HG02885 (cell line): ENCODE data around the gene SCAF4.
"Not testable (repeated sequence)": the region's sequence is repeated elsewhere in the genome, so short reads cannot be mapped to it uniquely, and the experiment has no call there.

Experiments used
- ATAC-seq: cut with Tn5 transposase; IDR thresholded peaks from one replicate; pipeline ENCODE4 v1.9.1; 2021; ENCODE audit warnings: mild to moderate bottlenecking; ENCODE audit not compliant: unreplicated experiment, poor library complexity

Gene SCAF4

GRCh38 chr21:31737586-31738397, 5.9 kb upstream of the SCAF4 start:
- not testable (repeated sequence) for ATAC-seq

- no peak for ATAC-seq
These were observed 3.6 kb upstream of the SCAF4 start for GRCh38 chr21:31735511-31735992.

GRCh38 chr21:31733551-31734149, 1.7 kb upstream of the SCAF4 start:
- no peak for ATAC-seq

- no peak for ATAC-seq
These were observed 956 bp upstream of the SCAF4 start for GRCh38 chr21:31732597-31733550.

GRCh38 chr21:31731056-31731856, 662 bp downstream of the SCAF4 start:
- peak; percentile 19 for ATAC-seq

GRCh38 chr21:31730712-31731055, 1.2 kb downstream of the SCAF4 start:
- ATAC-seq = no peak

- no peak for ATAC-seq
These were observed 2.1 kb downstream of the SCAF4 start for GRCh38 chr21:31729622-31730343.

- ATAC-seq = no peak
These were observed 3.0 kb downstream of the SCAF4 start for GRCh38 chr21:31728952-31729351.

GRCh38 chr21:31728191-31728590, 3.7 kb downstream of the SCAF4 start:
- no peak for ATAC-seq

- no peak for ATAC-seq
These were observed 4.7 kb downstream of the SCAF4 start for GRCh38 chr21:31727181-31727580.

- no peak for ATAC-seq
These were observed 5.5 kb downstream of the SCAF4 start for GRCh38 chr21:31726407-31726806.

- ATAC-seq = peak; percentile 72
These were observed 6.6 kb downstream of the SCAF4 start for GRCh38 chr21:31725202-31725839.

- ATAC-seq = no peak
These were observed 7.4 kb downstream of the SCAF4 start for GRCh38 chr21:31724552-31724951.

- ATAC-seq = no peak
These were observed 10.5 kb downstream of the SCAF4 start for GRCh38 chr21:31721381-31721780.

- ATAC-seq = no peak
These were observed 11.2 kb downstream of the SCAF4 start for GRCh38 chr21:31720739-31721138.

- ATAC-seq = no peak
These were observed 11.6 kb downstream of the SCAF4 start for GRCh38 chr21:31720330-31720729.

GRCh38 chr21:31716106-31716505, 15.8 kb downstream of the SCAF4 start:
- ATAC-seq = no peak

- no peak for ATAC-seq
These were observed 17.1 kb downstream of the SCAF4 start for GRCh38 chr21:31714741-31715365.
